GM18505 (cell line): ENCODE results near the gene GLP2R.

Experiments used
- ATAC-seq: cut with Tn5 transposase; IDR thresholded peaks from one replicate; pipeline ENCODE4 v1.9.1; 2021; ENCODE audit not compliant: unreplicated experiment
- POLR2A ChIP-seq: IDR thresholded peaks from 4 replicates; pipeline ENCODE4 v1.6.1; 2011; ENCODE audit warnings: borderline replicate concordance; ENCODE audit not compliant: insufficient read depth, insufficient read length; ENCODE audit errors: extremely low read depth

GLP2R gene

DNA sequence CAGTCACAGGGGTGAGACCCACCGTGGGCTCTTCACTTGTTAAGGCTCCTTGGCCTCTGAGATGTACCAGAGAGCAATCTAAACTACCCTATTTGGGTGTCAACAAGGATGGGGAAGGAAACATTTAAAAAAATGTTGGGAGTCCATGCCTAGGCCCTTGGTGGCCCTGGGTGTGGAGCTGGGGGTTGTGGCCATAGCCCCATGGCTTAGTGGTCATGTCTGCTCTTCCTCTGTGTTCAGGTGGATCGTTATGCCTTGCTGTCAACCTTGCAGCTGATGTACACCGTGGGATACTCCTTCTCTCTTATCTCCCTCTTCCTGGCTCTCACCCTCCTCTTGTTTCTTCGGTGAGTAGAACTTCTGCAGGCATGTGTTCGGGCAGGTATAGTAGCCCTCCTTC is 28.5 kb downstream of the GLP2R start:
- no peak for ATAC-seq
- no peak for TF ChIP-seq POLR2A

DNA sequence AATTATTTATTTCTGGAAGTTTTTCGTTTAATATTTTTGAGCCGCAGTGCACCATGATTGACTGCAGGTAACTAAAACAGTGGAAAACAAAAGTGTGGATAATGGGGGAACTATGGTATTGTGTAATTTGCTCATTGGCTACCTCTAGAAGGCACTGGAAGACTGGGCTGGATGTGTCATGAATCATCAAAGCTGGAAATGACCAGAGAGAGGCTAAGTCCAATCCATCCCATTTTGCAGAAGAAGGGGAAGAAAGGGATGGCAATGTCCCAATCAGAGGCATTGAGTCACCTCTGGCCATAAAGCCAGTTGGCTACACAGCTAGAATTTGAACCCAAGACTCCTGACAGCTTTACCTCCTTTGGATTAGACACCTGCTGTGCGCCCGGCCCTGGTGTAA is 29.3 kb downstream of the GLP2R start:
- no peak for ATAC-seq
- TF ChIP-seq POLR2A: no peak

DNA sequence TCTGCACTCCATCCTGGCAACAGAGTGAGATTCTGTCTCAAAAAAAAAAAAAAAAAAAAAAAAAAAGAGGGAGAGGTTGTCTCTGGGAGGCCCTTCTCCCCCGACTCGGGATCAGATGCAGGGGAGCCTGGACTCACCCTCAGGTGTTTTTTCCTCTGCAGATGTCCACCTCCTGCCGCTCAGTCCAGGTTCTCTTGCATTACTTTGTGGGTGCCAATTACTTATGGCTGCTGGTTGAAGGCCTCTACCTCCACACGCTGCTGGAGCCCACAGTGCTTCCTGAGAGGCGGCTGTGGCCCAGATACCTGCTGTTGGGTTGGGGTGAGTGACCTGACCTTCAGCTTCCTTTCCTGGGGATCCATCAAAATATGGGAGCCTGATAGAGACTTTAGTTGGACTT is 34.1 kb downstream of the GLP2R start:
- ATAC-seq: no peak
- no peak for TF ChIP-seq POLR2A

DNA sequence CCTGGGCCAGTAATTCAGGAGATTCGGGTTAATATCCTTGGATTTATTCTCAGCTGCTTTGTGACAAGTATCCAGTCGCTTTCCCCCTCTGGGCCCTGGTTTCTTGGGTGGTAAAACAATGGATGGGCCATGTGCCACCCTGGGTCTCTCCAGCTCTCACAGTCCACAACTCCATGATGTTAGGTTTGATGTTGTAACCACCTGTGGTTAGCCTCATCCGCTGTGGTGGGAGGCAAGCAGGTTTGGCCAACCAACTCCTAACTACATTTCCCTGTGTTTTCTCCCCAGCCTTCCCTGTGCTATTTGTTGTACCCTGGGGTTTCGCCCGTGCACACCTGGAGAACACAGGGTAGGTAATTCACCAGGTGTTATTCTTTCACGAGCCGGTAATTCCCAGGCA is 35.1 kb downstream of the GLP2R start:
- TF ChIP-seq POLR2A: no peak

DNA sequence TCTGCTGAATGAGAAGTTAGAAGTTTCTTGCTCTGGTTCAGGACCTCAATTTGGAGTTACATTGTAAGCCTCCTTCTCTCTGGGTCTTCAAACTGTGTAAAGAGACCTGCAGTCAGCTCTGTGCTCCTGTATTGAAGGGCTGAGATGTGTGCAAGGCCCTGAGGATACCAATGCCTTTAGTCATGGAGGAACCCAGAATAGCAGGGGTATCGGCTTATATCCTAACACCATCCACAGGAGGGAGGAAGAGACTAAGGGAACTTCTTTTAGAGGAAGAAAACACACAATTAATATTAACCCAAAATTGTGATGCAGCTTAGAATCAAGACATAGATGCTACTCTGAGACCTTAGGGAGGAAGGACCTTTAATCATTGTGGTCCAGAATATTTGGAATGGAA is 36.5 kb downstream of the GLP2R start:
- TF ChIP-seq POLR2A: no peak
- no peak for ATAC-seq

More for the DNA sequence above, 35.1 kb downstream of the GLP2R start:
- ATAC-seq: no peak

DNA sequence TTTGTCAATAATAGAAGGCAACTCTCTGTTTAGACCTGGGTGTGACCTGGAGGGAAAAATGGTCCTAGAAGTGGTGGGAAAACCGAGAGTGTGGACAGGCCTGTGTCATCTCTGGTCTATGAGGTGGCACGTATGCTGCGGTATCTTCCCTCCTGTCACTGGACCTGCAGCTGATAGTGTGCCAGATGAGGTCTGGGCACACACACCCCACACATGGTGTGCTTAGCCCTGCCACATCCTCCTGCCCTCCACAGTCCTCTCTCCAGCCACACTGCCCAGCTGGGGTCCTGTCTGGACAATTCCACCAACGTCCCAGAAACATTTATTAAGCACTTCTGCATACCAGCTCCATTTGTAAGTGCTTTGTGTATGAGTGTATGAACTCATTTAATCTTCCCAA is 37.2 kb downstream of the GLP2R start:
- no peak for ATAC-seq
- TF ChIP-seq POLR2A: no peak

DNA sequence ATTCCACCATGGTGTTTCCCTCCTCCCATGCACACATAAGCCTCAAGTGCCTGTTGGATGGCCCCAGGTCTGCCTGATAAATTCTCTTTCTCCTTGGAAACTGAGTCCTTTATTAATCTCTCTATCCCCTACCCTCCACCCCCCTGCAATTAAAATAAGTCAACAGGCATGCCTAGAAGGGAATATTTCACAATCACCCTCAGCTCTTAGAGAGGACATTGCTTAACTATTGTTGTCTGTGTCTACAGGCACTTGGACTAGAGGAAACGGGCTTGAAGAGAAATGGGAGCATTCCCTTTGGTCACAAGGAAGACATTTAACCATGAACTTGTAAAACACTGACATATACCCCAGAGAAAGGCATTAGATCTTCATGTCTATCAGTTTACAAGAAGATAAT is 39.9 kb downstream of the GLP2R start:
- ATAC-seq: no peak
- no peak for TF ChIP-seq POLR2A

DNA sequence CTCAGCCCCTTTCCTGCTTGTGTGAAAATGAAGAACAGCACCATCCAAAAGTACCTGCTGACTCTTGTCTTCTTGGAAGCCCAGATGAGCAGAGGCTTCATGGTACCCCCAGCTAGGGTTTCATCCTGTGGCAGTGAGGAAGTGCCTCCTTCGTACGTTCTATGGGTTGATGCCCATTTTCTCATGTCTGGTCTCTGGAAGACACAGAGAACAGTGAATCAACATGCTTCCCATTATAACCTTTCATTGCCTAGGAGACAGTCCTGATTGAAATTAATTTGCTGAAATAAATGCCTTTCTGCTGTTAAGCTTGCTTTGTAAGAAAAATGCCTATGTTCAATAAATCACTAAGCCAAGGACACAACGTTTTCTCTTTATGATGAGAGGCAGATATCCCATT is 42.8 kb downstream of the GLP2R start:
- no peak for TF ChIP-seq POLR2A
- no peak for ATAC-seq

DNA sequence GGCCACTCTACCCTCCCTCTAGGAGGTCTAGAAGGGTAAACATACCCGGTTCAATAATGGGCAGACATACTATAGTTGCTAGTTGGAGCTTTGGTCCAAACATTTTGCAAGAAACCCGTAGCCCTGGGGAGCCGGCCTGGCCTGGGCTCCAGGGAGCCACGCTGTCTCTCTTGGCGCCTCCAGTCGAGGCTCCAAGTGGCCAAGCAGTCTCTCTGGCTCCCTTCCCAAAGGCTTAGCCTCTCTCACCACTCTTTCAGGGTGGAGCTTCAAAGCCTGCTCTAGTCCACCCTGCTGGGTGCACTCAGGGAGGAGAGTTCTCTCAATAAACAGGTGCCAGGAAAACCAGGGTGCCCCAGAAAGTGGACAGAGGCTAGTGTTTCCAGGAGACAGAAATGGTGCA is 47.1 kb downstream of the GLP2R start:
- ATAC-seq: no peak
- TF ChIP-seq POLR2A: no peak

DNA sequence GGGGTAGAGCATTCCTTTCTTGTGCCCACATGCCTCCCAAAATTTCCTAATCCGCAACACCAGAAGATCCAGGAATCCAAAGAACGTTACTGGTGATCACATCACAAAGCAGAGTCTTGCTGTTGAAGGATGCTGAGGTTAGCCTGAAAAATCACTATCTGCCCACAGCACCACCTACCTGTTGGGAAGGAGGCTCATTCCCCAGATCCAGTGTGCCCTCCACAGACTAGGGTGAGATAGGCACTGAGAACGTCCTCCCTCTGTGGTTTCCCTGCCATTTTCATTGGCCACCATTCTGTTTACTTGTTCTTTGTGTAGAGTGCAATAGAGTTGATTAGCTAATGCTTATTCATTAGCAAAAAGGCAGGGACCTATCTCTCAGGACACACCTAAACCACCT is 49.0 kb downstream of the GLP2R start:
- no peak for ATAC-seq
- no peak for TF ChIP-seq POLR2A

DNA sequence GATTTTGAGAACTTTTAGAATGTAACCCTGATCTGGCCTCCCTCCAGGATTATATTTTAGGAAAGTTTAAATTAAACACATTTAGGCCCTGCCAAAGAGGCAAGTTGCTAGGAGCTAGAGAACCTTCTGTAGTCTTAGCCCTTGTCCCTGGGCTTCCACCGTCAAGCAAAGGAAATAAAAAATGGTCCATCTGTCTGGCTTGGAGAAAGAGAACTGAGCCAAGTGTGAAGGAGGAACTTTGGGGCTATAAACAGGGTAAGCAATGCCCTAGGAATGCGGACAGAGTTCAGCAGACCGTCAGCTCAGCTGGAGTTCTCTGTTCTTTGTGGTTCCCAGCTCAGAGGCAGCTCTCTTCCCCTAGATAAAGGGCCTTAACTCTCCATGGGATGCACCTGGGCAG is 49.7 kb downstream of the GLP2R start:
- TF ChIP-seq POLR2A: no peak
- ATAC-seq: no peak

DNA sequence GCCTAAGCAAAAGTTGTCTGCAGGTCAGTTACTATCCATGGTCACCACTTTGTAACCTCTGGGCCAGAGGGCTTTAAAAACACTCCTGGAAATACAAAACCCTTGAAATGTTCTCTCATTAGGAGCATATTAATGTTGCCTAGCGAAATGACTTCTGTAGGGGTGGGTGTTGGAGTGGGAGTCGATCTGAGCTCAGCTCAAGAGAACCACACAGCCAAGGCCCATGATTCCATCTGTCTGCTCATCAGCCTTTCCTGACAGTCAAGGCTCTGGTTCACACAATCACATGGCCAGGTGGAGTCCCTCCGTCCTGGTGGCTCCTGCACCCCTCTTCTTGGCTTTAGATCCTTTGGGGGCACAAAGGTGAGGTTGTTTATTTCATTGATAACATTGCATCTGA is 52.6 kb downstream of the GLP2R start:
- no peak for TF ChIP-seq POLR2A
- no peak for ATAC-seq

DNA sequence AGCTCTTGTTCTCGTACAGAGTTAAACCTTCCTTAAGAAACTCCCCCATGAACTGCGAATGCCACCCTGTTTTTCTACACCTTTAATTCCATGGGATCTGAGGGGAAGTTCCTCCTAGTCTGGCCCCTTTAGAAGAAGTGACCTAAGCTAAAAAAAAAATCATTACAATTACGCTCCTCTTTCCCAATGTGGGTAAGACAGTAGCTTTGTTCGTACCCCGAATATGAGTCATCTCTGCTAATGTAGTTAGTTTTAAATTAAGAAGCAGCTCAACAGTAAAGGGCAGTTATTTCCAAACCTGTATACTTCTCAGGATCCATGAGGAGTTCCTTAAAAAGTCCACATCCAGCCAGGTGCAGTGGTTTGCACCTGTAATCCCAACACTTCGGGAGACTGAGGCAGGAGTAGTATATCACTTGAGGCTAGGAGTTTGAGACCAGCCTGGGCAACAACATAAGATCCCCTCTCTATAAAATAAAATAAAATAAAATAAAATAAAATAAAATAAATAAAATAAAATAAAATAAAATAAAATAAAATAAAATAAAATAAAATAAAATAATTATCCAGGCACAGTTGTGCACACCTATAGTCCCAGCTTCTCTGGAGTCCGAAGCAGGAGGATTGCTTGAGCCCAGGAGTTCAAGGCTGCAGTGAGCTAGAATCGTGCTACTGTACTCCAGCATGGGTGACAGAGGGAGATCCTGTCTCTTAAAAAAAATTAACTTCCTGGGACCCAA is 53.2 kb downstream of the GLP2R start:
- no peak for ATAC-seq
- TF ChIP-seq POLR2A: no peak

DNA sequence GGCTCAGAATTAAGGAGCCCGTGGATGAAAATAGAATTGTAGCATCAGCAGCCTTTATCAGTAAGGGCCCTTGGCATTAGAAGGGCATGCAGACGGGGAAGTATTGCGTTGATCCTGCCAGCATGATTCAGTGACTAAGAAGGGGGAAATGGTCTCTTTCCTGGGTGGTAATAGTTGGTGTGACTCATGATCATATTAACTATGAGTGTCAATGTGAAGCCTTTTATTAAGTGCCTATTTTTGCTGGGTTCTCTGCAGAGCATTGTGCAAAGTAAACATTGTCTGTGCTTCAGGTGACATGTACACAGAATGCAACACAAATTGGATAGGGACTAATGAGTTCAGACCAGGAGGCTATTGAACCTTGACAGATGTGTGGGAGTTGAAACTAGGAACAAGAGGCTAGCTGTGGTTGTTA is 54.9 kb downstream of the GLP2R start:
- TF ChIP-seq POLR2A: no peak
- ATAC-seq: no peak

DNA sequence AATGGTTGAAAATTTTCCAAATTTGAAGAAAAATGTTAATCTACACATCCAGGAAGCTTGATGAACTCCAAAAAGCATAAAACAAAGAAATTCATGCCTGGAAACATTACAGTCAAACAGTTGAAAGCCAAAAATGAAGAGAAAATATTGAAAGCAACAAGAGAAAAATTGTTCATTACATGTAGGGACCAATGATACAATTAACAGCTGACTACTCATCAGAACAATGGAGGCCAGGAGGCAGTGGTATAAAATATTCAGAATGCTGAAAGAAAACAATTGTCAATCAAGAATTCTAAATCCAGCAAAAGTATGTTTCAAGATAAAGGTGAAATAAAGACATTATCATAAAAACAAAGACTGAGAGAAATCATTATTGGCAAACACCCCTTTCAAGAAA is 57.7 kb downstream of the GLP2R start:
- no peak for ATAC-seq
- TF ChIP-seq POLR2A: no peak
